ENCODE data around the gene KCND3.
"Not testable (repeated sequence)": the region's sequence is repeated elsewhere in the genome, so short reads cannot be mapped to it uniquely, and the experiment has no call there.

KCND3 gene

GRCh38 chr1:111762332-111762731, 227.1 kb downstream of the KCND3 start:
- DNase-seq, result no peak

DNA sequence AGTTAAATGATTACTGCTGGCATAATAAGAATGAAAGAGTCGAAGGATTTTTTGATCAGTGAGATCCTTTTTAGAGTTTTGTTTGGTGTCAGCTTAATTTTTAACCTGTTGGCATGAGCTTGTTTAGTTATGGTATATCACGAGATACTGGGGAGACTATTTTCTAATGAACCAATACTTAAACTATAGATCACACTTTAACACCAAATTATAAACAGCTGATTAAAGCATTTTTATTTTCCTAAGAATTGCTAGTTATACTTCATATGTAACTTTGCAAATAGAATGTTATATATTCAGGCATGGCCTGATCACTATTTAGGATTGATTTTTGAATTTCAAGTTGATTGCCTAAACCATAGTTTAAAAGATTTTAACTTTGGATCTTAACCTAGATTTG, 227.8 kb downstream of the KCND3 start:
- DNase-seq, result no peak

- DNase-seq, result peak; percentile 24
Observed at GRCh38 chr1:111758373-111758772, 231.1 kb downstream of the KCND3 start.

DNA sequence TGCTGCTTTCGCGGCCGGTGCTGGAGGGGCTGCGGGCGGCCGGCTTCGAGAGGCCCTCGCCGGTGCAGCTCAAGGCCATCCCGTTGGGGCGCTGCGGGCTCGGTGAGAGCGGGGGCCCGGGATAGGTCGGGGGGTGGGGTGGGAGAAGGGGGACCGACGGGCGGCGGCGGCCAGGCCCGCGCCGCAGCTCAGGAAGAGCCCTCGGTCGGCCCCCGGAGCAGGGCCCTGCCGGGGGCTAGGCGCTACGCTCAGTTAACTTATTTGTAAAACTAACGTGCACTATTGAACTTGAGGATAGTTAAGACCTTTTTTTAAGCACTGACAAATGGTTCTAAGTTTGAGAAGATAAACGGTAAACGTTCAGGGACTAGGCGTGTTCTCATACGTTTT, 233.3 kb downstream of the KCND3 start:
- DNase-seq, result no peak

DNA sequence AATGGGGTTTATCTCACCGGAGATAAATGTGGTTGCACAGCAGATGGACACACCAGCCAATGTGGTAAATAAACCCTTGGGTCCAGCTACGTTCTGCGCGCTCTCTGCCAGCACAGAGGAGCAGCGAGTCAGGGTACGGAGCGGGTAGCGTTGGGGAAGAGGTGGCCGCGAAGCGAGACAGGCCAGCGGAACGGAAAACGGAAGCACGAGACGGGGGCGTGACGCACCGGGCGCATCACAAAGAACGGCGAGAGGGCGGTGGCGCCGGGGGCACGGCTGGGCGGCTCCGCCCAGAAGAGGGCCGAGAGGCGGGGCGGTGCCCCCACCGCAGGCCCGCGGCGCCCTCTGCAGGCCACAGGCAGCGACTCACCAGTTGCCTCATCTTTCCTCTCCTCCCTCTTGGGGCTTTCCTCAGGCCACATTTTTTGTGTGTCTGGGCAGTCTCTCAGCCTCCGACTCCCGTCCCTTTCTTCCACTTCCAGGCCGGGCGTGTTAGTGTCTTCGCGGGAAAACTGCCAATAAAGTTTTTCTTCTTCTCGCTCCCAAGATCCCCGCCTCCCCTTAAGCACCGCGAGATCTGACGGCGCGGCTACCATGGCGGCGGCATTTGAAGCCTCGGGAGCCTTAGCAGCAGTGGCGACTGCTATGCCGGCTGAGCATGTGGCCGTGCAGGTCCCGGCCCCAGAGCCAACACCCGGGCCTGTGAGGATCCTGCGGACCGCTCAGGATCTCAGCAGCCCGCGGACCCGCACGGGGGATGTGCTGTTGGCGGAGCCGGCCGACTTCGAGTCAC, 233.9 kb downstream of the KCND3 start, which contains the start of gene DDX20:
Gene DDX20, plus strand, starts transcription at position 571 of the 793 bp plus-strand sequence. Its CDS starts 24 bp downstream, at position 595.
- peak; percentile 98 for DNase-seq

- peak; percentile 77 for DNase-seq
Observed at GRCh38 chr1:111754984-111755330, 234.5 kb downstream of the KCND3 start.

GRCh38 chr1:111751906-111752575, 237.4 kb downstream of the KCND3 start:
- no peak for DNase-seq

DNA sequence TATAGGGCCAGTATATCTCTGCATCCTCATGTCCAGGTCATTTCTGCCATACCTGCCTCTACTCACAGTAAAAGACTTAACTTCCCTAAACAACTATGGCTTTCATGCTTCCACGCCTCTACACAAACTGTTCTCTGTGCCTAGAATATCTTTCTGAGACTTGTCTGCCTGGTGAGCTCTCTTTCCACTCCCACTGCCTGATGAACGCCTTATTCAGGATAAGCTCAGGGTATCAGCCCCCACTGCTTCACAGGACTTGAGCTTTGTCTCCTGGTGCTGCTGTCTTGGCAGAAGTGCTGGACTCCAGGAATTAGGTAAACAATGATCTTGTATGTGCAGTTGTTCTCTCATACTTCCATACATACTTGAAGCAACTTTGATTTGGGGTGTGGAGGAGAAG, 238.6 kb downstream of the KCND3 start:
- DNase-seq, result no peak

GRCh38 chr1:111749628-111750027, 239.8 kb downstream of the KCND3 start:
- DNase-seq, result no peak

- no peak for DNase-seq
Observed at GRCh38 chr1:111747947-111748346, 241.5 kb downstream of the KCND3 start.

GRCh38 chr1:111747282-111747734, 242.2 kb downstream of the KCND3 start:
- DNase-seq, result peak; percentile 88

- no peak for DNase-seq
Observed at GRCh38 chr1:111746614-111746999, 242.9 kb downstream of the KCND3 start.

DNA sequence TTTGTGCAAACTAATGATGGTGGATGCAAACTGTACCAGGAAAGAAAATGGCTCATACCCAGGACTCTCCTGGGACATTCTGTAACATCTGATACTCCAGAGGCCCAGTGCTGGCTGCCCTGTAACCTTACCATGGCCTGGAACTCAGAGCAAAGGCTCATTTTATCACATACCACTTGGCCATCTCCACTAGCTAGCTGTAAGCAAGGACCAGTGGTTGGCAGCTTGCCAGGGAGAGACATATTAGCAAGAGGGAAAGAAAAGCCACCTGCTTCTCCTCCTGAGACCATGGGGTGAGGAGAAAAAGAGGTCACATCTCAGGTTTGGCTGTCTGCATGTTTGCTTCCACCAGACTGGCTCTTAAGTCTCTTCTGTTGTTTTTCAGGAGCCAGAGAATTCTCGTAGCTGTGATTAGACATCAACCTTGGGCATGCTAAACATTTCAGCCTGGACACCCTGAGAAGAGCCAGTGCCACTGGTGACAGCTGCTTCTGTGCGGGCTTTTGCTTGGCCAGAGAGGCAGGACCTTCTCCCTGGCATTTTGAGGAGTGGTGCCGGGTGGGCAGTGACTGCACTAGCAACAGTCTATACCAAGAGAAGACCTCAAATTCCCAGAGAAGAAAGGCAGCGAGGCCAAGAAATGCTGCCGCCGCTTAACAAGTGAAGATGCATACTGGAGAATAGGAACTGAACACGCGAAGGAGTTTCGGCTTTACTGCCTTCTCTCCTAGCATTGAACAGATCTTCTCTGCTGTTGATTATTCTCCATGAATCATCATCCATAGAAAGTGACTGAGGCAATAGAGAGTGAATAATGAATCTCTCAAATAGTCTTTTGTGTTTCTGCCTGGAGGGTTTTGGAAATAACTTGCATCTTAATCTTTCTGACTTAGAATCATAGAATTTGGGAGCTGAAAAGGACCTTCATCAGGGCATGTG, 243.5 kb downstream of the KCND3 start:
- DNase-seq, result peak; percentile 31

- DNase-seq, result no peak
Observed at GRCh38 chr1:111743679-111744101, 245.8 kb downstream of the KCND3 start.

GRCh38 chr1:111742938-111743549, 246.4 kb downstream of the KCND3 start:
- peak; percentile 15 for DNase-seq

- not testable (repeated sequence) for DNase-seq
Observed at GRCh38 chr1:111742292-111742691, 247.2 kb downstream of the KCND3 start.

DNA sequence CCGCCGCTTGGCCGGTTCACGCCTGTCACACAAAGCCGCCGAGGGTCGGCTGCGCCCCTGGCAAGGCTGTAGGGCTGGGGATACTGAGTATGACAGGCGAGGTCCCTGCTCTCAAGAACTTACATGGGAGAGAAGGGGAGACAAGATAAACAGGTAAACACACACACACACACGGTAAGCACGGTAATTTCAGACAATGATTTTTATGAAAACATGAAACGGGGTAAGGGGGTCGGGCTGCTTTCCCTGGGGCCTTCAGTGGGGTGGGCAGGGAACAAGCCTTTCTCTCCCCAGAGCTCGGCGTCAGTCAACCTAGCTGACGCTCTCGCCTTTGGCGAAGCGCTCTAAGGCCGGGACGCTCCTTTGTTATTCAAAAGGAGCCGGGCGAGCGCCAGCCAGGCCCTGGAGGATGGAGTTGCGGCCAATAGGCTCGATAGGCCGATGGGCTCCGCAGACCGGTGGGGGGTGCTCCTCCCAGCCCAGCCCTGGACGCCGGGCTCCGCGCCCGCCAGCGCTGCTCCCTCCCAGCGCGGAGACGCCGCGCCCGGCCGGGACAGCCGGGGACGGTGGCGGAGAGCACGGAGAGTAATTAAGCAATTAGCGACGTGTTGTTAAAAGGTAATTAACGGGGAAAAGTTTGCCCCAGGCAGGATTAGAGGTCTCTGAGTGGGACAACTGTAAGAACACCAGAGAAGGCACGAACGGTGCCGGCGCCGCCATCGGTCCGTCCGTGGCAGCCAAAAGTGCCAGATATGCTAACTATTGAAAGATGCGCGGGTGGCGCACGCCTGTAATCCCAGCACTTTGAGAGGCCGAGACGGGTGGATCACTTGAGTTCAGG, 249.3 kb downstream of the KCND3 start:
- peak; percentile 95 for DNase-seq

DNA sequence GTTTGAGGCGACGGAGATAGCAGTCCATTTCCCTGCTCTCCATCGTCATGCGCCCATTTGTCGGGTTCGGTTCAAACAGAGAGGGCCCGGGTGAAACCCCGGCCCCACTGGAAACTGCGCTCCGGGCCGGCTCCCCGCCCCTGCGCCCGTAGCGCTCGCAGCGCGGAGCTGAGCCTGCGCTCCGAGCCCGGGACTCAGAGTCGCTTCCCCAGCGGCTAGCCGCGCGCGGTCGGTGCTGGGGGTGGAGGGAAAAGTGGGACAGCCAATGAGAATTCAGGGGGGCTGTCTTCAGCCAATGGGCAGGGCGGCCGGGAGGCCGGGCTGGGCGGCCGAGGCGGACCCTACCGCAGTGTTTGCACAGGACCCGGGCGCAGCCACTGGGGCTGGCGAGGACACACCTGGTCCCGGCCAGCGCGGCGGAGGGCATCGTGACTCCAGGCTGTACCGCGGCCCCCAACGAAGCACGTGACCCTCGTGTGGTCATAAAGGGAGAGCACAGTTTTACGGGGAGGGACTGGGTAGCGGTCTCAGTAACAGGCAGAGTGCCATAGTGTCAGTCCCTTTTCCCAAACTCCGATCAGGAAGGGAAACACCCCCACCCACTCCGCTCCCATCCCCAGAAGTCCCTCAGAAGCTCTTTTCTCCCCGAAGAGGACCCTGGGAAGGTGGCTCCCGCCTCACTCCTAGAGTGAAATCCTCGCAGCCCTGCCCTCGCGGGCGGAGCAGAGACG, 250.1 kb downstream of the KCND3 start, which contains the start of gene INKA2:
Gene INKA2, minus strand, starts transcription at position 202 of the 731 bp plus-strand sequence. Its CDS starts 153 bp downstream, at position 49.
- peak; percentile 98 for DNase-seq

- DNase-seq, result peak; percentile 94
Observed at GRCh38 chr1:111738436-111739193, 250.9 kb downstream of the KCND3 start.

DNA sequence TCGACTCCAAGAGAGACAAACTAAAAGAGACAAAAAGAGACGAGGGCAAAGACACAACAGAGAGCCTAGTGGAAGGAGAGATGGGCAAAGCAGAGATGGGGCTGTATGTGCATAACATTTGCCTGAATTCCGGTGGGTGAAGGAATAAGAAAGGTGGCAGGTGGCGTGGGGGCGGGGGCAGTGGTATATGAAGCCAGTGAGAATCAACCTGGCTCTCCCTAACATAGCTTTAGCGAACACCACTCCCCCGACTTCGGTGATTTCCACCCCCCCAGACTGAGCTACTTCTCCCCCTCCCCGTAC, 251.4 kb downstream of the KCND3 start:
- no peak for DNase-seq

All from DMS53 (cell line).